ENCODE data around the gene FAF2.
"Not testable (repeated sequence)": the region's sequence is repeated elsewhere in the genome, so short reads cannot be mapped to it uniquely, and the experiment has no call there.

FAF2 gene

DNA sequence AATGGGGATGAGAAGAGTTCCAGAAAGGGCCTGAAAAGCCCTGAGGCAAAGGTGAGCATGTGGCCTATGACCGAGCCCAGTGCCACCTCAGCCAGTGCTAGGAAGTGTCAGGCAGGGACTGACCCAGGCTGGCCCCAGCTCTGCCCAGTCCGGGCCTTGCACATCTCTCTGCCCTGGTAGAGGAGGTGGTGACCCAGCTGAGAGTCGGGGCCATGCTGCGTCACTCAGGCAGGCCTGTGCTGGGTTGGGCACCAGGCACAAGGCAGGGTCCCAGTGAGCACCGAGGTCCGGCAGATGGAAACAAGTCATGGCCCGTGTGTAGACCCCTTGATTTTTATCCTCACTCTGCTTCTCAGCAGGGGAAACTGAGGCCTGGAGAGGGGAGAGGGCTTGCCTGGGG lies 101.7 kb downstream of the FAF2 start:
- Histone ChIP-seq H3K27me3 (ENCODE audit: insufficient read depth, low read length) (peaks cover 2% of the 10 kb centered on the region; the same call in 1 of the 2 replicates), H3K36me3 (ENCODE audit: insufficient read depth, low read length) (no peaks in the 10 kb centered on the region), H3K4me1 (ENCODE audit: insufficient read depth, low read length) (no peaks in the 10 kb centered on the region), H3K9me3 (ENCODE audit: insufficient read depth, low read depth, low read length) (no peaks in the 10 kb centered on the region), H3K9ac (ENCODE audit: low read depth, low read length) (no peak overlapping the region), H3K27ac (ENCODE audit: low read depth, low read length) (no peak overlapping the region), H3K4me3 (ENCODE audit: low read length) (no peak overlapping the region)
- WGBS: 93% methylated on average over 7 of the region's 7 CpGs

DNA sequence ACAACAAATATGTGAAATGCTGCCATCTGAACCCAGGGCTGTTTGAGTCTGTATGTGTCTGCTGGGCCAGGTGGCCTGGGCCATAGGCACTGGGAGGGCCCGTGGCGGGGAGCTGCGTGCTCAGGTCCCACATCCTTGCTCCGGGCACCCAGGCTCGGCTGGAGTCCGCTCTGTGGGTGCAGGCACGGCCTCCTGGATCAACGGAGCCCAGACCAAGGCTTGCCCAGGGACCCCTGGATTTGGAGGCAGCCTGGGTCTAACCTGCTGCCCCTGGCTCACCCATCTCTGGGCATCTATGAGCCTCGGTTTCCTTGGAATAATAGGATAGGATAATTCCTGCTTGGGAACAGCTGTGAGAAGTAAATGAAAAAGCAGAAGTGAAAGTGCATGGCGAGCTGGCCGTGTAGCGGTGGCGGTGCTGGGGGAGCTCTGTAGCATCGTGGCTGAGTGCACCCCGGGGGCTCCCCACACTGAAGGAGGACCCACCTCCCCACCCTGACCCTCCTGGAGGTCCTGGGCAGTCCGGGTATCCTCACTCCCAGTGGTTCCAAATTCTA lies 102.2 kb downstream of the FAF2 start:
- no peaks in the 10 kb centered on the region for H3K36me3 ChIP-seq (ENCODE audit: insufficient read depth, low read length)
- H3K27me3 ChIP-seq (ENCODE audit: insufficient read depth, low read length): no peaks in the 10 kb centered on the region
- WGBS: 89% methylated on average over 16 of the region's 16 CpGs
- H3K9ac ChIP-seq (ENCODE audit: low read depth, low read length): no peak overlapping the region
- no peak overlapping the region for H3K4me3 ChIP-seq (ENCODE audit: low read length)
- no peaks in the 10 kb centered on the region for H3K4me1 ChIP-seq (ENCODE audit: insufficient read depth, low read length)
- no peak overlapping the region for H3K27ac ChIP-seq (ENCODE audit: low read depth, low read length)
- H3K9me3 ChIP-seq (ENCODE audit: insufficient read depth, low read depth, low read length): no peaks in the 10 kb centered on the region

DNA sequence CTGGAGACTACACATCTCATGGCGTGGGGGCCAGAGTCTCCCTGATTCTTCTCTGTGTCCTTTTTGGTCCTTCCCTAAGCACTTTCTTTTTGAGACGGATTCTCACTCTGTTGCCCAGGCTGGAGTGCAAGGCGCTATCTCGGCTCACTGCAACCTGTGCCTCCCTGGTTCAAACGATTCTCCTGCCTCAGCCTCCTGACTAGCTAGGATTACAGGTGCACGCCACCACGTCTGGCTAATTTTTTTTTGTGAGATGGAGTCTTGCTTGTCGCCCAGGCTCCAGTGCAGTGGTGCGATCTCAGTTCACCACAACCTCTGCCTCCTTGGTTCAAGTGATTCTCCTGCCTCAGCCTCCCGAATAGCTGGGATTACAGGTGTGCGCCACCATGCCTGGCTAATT lies 102.8 kb downstream of the FAF2 start:
- H3K9ac ChIP-seq (ENCODE audit: low read depth, low read length); H3K36me3 ChIP-seq (ENCODE audit: insufficient read depth, low read length); H3K9me3 ChIP-seq (ENCODE audit: insufficient read depth, low read depth, low read length); H3K4me3 ChIP-seq (ENCODE audit: low read length); H3K27me3 ChIP-seq (ENCODE audit: insufficient read depth, low read length); H3K4me1 ChIP-seq (ENCODE audit: insufficient read depth, low read length); H3K27ac ChIP-seq (ENCODE audit: low read depth, low read length): not testable (repeated sequence)
- WGBS: 94% methylated on average over 11 of the region's 11 CpGs

- Histone ChIP-seq H3K4me3 (ENCODE audit: low read length) (no peak overlapping the region), H3K27me3 (ENCODE audit: insufficient read depth, low read length) (no peaks in the 10 kb centered on the region), H3K36me3 (ENCODE audit: insufficient read depth, low read length) (no peaks in the 10 kb centered on the region), H3K27ac (ENCODE audit: low read depth, low read length) (no peak overlapping the region), H3K9ac (ENCODE audit: low read depth, low read length) (no peak overlapping the region), H3K4me1 (ENCODE audit: insufficient read depth, low read length) (no peaks in the 10 kb centered on the region), H3K9me3 (ENCODE audit: insufficient read depth, low read depth, low read length) (no peaks in the 10 kb centered on the region)
- 89% methylated on average over 11 of the region's 11 CpGs for WGBS
These were observed 104.2 kb downstream of the FAF2 start for GRCh38 chr5:176552332-176552869.

- Histone ChIP-seq H3K9me3 (ENCODE audit: insufficient read depth, low read depth, low read length) (no peaks in the 10 kb centered on the region), H3K4me3 (ENCODE audit: low read length) (no peak overlapping the region), H3K9ac (ENCODE audit: low read depth, low read length) (no peak overlapping the region), H3K27ac (ENCODE audit: low read depth, low read length) (no peak overlapping the region), H3K27me3 (ENCODE audit: insufficient read depth, low read length) (no peaks in the 10 kb centered on the region), H3K4me1 (ENCODE audit: insufficient read depth, low read length) (no peaks in the 10 kb centered on the region), H3K36me3 (ENCODE audit: insufficient read depth, low read length) (no peaks in the 10 kb centered on the region)
- 71% methylated on average over 18 of the region's 18 CpGs for WGBS
These were observed 105.3 kb downstream of the FAF2 start for GRCh38 chr5:176553260-176554085.

DNA sequence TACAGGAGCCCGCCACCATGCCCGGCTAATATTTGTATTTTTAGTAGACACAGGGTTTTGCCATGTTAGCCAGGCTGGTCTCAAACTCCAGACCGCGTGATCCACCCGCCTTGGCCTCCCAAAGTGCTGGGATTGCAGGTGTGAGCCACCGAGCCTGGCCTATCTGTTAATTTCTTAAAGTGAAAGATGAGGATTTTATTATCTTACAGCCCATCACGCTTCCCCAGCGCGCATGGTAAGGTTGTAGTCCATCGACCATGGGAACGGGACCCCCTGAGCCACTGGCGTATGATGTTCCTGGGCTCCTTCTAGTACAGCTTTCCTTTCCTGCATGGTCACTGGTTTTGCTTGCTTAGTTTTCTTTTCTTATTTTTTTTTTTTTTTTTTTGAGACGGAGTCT lies 109.7 kb downstream of the FAF2 start:
- Histone ChIP-seq H3K9ac (ENCODE audit: low read depth, low read length) (no peak overlapping the region), H3K27me3 (ENCODE audit: insufficient read depth, low read length) (no peaks in the 10 kb centered on the region), H3K27ac (ENCODE audit: low read depth, low read length) (no peak overlapping the region), H3K4me3 (ENCODE audit: low read length) (no peak overlapping the region), H3K9me3 (ENCODE audit: insufficient read depth, low read depth, low read length) (no peaks in the 10 kb centered on the region), H3K36me3 (ENCODE audit: insufficient read depth, low read length) (no peaks in the 10 kb centered on the region), H3K4me1 (ENCODE audit: insufficient read depth, low read length) (no peaks in the 10 kb centered on the region)
- 97% methylated on average over 12 of the region's 13 CpGs for WGBS
